ENCODE data around the gene CDK16.

The CDK16 gene

DNA sequence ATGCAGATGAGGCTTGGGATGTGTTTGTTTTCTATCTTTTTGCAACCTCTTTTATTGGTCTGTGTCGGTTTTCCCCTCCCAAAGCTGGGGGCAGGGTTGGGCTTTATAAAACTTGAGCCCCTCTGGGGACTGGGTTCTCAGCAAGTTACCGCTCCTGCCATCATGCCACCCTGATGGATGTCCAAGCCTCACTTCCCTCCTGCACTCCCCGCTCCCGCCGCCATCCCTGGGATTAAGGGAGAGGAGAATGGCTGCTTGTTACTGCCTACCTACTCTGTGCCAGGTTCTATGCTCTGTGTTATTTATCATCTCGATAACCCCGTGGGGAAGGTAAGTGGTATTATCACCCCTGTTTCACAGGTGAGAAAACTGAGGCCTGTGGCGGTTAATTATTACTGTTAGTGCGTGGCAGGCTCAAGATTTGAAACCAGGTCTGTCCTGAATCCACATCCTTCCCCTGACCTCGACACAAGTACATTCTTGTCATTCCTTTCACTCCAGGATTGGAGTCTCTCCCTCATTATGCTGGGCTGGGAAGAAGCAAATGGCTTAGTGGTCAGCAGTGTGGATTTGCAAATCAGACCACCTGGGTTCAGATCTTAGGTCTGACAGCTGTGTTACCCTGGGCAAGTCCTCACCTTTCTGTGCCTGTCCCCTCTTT lies 20.3 kb upstream of the CDK16 start:
- TF ChIP-seq, protein P1, sequence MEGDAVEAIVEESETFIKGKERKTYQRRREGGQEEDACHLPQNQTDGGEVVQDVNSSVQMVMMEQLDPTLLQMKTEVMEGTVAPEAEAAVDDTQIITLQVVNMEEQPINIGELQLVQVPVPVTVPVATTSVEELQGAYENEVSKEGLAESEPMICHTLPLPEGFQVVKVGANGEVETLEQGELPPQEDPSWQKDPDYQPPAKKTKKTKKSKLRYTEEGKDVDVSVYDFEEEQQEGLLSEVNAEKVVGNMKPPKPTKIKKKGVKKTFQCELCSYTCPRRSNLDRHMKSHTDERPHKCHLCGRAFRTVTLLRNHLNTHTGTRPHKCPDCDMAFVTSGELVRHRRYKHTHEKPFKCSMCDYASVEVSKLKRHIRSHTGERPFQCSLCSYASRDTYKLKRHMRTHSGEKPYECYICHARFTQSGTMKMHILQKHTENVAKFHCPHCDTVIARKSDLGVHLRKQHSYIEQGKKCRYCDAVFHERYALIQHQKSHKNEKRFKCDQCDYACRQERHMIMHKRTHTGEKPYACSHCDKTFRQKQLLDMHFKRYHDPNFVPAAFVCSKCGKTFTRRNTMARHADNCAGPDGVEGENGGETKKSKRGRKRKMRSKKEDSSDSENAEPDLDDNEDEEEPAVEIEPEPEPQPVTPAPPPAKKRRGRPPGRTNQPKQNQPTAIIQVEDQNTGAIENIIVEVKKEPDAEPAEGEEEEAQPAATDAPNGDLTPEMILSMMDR (IDR thresholded peaks at IDR 0.05; ENCODE audit: low read depth, low read length, missing control alignments) = no peak
- no peak overlapping the region for H3K4me3 ChIP-seq (replicated peaks; ENCODE audit: low read depth, low read length)
- DNase-seq (ENCODE audit: extremely low read depth, low read depth) = no peak

DNA sequence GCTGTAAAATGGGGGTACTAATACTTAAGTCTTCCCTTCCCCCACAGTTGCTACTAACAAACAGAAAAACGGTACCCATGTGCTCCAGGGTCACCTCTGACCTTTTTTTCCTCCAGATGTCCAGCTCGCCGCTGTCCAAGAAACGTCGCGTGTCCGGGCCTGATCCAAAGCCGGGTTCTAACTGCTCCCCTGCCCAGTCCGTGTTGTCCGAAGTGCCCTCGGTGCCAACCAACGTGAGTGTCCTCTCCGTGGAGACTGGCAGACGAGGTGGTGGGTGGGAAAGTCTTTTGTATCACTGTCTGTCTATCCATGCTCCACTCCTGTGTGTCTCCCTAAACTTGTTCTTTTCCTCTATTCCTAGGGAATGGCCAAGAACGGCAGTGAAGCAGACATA lies 19.8 kb upstream of the CDK16 start:
- TF ChIP-seq, protein P1 (IDR thresholded peaks at IDR 0.05; ENCODE audit: low read depth, low read length, missing control alignments) = no peak
- H3K4me3 ChIP-seq (replicated peaks; ENCODE audit: low read depth, low read length) = no peak overlapping the region
- DNase-seq (ENCODE audit: extremely low read depth, low read depth) = no peak

DNA sequence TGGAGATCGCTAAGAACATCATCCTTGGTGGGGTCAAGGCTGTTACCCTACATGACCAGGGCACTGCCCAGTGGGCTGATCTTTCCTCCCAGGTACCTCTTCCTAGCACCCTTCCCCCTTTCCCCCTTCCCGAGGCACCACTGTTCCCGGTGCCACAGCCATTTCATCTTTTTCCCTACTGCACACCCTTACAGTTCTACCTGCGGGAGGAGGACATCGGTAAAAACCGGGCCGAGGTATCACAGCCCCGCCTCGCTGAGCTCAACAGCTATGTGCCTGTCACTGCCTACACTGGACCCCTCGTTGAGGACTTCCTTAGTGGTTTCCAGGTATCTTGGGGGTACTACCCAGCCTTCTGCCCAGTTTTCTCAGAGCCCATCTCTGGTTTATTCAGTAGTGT lies 19.2 kb upstream of the CDK16 start:
- no peak overlapping the region for H3K4me3 ChIP-seq (replicated peaks; ENCODE audit: low read depth, low read length)
- DNase-seq (ENCODE audit: extremely low read depth, low read depth) = no peak
- TF ChIP-seq, protein P1 (IDR thresholded peaks at IDR 0.05; ENCODE audit: low read depth, low read length, missing control alignments) = no peak

DNA sequence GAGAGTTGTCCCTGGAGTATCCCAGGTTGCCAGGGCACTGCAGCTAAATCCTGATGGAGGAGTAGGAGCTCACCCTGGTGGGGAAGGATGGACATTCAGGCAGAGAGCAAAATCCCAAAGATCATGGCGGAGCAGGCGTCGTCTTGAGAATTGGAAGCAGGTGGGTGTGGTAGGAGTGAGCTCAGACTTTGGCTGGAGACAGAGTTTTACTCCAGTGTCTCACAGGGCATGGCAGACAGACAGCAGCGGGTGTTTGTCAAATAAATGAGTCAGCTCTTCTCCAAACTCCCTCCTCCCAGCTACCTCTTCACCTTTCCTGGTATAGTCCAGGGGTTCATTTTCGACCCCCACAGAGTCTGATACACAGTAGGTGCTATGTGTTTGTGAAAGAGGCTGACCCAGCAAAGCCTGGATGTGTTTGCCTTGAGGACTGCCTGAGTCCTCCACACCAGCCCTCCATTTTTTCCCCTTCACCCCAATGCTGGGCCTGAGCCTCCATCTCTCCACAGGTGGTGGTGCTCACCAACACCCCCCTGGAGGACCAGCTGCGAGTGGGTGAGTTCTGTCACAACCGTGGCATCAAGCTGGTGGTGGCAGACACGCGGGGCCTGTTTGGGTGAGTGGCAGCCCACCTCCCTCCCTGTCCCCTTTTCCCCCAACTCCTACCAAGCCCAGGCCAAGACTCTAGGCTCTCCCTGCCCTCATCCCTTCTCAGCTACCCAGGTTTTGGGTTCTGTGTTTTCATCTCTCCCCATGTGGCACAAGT lies 17.9 kb upstream of the CDK16 start:
- TF ChIP-seq, protein P1 (IDR thresholded peaks at IDR 0.05; ENCODE audit: low read depth, low read length, missing control alignments) = peak; percentile 9
- no peak for DNase-seq (ENCODE audit: extremely low read depth, low read depth)
- H3K4me3 ChIP-seq (replicated peaks; ENCODE audit: low read depth, low read length) = no peak overlapping the region

DNA sequence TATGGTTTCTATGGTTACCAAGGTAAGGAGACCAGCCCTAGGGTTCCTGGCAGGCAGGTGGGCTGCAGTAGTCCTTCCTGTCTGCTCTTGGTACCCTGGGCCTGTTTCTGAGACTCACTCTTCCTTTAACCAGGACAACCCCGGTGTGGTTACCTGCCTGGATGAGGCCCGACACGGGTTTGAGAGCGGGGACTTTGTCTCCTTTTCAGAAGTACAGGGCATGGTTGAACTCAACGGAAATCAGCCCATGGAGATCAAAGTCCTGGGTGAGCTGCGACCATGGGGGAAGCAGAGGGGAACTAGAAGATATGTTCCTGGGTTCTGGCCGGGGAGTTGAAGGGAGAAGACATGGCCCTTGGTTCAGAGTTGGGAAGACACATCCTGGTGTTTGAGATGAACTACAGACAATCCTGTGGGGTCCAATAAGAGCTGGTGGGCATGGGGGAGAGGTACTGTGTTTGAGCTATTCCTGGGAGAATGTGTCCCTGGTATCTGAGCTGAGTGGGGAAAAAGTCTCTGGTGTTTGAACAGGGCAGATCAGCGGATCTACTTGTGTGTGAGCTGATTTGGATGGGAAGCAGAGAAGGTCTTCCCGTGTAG lies 17.0 kb upstream of the CDK16 start:
- H3K4me3 ChIP-seq (replicated peaks; ENCODE audit: low read depth, low read length) = no peak overlapping the region
- no peak for DNase-seq (ENCODE audit: extremely low read depth, low read depth)
- TF ChIP-seq, protein P1 (IDR thresholded peaks at IDR 0.05; ENCODE audit: low read depth, low read length, missing control alignments) = no peak

DNA sequence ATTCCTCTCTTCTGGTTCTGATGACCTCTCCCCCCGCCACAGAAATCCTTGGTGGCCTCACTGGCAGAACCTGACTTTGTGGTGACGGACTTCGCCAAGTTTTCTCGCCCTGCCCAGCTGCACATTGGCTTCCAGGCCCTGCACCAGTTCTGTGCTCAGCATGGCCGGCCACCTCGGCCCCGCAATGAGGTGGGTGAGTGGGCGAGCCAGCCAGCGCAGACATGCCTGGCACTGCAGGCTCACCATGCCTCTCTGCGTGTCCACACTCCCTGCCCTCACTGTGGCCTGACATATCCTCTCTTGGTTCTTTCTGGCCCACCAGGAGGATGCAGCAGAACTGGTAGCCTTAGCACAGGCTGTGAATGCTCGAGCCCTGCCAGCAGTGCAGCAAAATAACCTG lies 16.2 kb upstream of the CDK16 start:
- no peak for DNase-seq (ENCODE audit: extremely low read depth, low read depth)
- TF ChIP-seq, protein P1 (IDR thresholded peaks at IDR 0.05; ENCODE audit: low read depth, low read length, missing control alignments) = no peak
- H3K4me3 ChIP-seq (replicated peaks; ENCODE audit: low read depth, low read length) = no peak overlapping the region

Data from HFF-Myc (cell line).